ENCODE measurements around the gene NCS1.

- TF ChIP-seq CTCF (IDR thresholded peaks at IDR 0.05) (no peak), EP300 (IDR thresholded peaks at IDR 0.05) (no peak)
These were observed 42.7 kb downstream of the NCS1 start for GRCh38 chr9:130214776-130215340.

Data from esophagus muscularis mucosa (tissue), 3 donors.